Stimulated activated CD8-positive, alpha-beta memory T cell treated with anti-CD3 and anti-CD28 coated beads, Interleukin-7, amount 100 ng/mL, for 1 hour (primary cell): ENCODE data around the gene RANBP10.

Experiments
- DNase-seq, 2 donors: peaks; one replicate each; pipeline ENCODE4 v3.0.0-alpha.2; 2020; ENCODE audit warnings: low read depth in 2 of 2

Gene RANBP10

GRCh38 chr16:67676939-67677338 is 129.4 kb downstream of the RANBP10 start:
- no peak for DNase-seq

DNA sequence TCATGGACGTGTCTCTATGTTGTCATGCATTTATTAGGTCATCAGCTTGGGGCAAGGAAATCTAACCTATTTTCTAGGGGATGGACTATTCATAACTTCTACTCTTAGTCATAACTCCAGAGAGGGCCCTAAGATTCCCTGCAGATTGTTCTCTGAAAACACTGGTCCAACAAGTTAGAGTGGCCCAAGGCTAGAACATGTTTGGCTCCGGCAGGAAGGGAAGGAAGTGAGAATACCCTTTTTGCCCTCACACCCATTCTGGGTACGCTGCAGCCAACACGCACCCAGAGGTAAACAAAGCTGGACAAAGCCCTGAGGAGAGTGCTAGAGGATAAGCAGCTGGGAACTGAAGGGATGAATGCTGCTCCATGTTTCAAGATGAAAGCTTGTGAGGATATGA is 129.8 kb downstream of the RANBP10 start:
- DNase-seq, result no peak

GRCh38 chr16:67675999-67676398 is 130.4 kb downstream of the RANBP10 start:
- no peak for DNase-seq

DNA sequence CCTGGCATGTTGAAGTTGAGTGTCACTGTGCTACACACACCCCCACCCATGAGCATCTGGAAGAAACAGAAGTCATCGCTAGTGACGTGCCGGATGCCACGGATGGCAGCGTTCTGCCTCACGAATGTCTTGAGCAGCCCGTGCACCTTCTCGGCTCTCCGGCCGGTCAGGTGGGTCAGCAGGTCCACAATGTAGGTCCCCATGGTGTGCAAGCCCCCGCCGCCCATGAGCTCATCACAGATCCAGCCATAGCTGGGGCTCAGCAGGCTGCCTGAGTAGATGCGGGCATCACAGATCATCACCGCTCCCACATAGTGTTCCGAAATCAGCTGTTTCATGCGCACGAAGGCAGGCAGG is 130.8 kb downstream of the RANBP10 start:
- no peak for DNase-seq

GRCh38 chr16:67674851-67675578 is 131.3 kb downstream of the RANBP10 start:
- DNase-seq, result no peak

- DNase-seq, result no peak
Measured at GRCh38 chr16:67673712-67674580, 132.4 kb downstream of the RANBP10 start.
